Duodenal mucosa (tissue), 2 donors: ENCODE measurements around the gene CCSER1.

Experiments
- H3K27ac ChIP-seq: one replicate; pipeline ENCODE4 v1.7.0; 2013; ENCODE audit warnings: low read depth, low read length
- H3K27me3 ChIP-seq, 2 donors: one replicate each; pipeline ENCODE4 v1.7.0; 2013; ENCODE audit warnings: low read length in 2 of 2, control low read depth in 1 of 2; ENCODE audit not compliant: insufficient read depth in 2 of 2, control insufficient read depth in 1 of 2
- H3K36me3 ChIP-seq, 2 donors: one replicate each; pipeline ENCODE4 v1.7.0; 2013; ENCODE audit warnings: low read length in 2 of 2, control low read depth in 1 of 2; ENCODE audit not compliant: insufficient read depth in 2 of 2, control insufficient read depth in 1 of 2
- H3K4me1 ChIP-seq, 2 donors: one replicate each; pipeline ENCODE4 v1.7.0; 2013; ENCODE audit warnings: low read length in 2 of 2, control low read depth in 1 of 2; ENCODE audit not compliant: insufficient read depth in 2 of 2, control insufficient read depth in 1 of 2
- H3K4me3 ChIP-seq, 2 donors: one replicate each; pipeline ENCODE4 v1.7.0; 2013; ENCODE audit warnings: low read length in 2 of 2, low read depth in 1 of 2
- H3K9ac ChIP-seq, 2 donors: one replicate each; pipeline ENCODE4 v1.7.0; 2013; ENCODE audit warnings: low read length in 2 of 2, low read depth in 1 of 2
- H3K9me3 ChIP-seq, 2 donors: one replicate each; pipeline ENCODE4 v1.7.0; 2013; ENCODE audit warnings: low read length in 2 of 2, control low read depth in 1 of 2; ENCODE audit not compliant: control insufficient read depth in 1 of 2

The CCSER1 gene

DNA sequence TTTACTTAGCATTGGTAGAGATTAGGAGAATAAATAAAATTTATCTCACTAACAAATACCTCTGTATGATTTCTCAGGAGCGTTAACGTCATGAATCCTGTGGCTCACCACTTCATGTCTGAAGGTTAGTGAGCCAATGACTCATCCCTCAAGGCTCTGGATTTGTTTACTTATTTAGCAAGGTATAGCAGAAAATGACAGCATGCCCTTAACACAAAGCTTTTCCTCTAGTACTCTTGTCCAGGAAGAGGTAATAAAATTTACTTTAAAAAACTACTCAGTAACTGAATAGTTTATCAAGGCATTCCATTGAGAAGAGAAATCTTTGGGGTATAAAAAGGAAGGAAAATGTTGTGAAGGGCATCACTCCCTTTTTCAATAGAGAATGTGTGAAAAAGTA is 823.8 kb downstream of the CCSER1 start:
- H3K4me1 ChIP-seq = peaks cover 0 to 14% of the 10 kb centered on the region in 2 donors
- H3K9ac ChIP-seq = no peak overlapping the region
- H3K9me3 ChIP-seq = no peaks in the 10 kb centered on the region
- H3K27me3 ChIP-seq = no peaks in the 10 kb centered on the region
- no peak overlapping the region for H3K27ac ChIP-seq
- H3K4me3 ChIP-seq = no peak overlapping the region
- H3K36me3 ChIP-seq = no peaks in the 10 kb centered on the region

DNA sequence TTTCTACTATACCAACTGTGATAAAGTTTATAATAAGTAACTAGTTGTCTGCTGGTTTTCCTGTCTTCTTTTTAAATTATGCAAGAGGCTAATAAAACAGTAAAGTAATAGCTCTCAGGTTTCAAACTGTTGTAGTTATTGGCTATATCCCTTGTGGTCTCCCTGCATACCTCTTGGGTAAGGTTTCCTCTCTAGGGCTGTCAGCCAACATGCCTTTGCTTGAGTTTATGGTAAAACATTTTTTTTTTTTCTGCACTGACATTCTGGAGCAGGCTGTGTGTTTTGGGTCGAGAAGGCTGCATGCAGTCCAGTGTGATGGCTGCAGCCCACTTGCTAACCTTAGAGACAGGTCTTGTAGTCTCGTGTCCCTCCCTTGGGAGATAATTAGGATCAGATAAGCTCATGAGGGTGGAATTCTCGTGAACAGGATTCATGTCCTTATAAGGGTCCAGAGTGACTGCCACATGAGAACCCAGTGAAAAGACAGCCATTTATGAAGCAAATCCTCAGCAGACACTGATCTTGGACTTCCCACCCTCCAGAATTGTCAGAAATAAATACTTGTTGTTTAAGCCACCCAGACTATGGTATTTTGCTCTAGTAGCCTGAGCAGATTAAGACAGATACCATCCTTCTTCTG is 831.2 kb downstream of the CCSER1 start:
- Histone ChIP-seq H3K9me3 (no peaks in the 10 kb centered on the region), H3K4me3 (no peak overlapping the region), H3K27me3 (no peaks in the 10 kb centered on the region), H3K9ac (no peak overlapping the region), H3K27ac (no peak overlapping the region), H3K4me1 (no peaks in the 10 kb centered on the region), H3K36me3 (no peaks in the 10 kb centered on the region)

- H3K27me3 ChIP-seq = no peaks in the 10 kb centered on the region
- no peaks in the 10 kb centered on the region for H3K36me3 ChIP-seq
- H3K4me3 ChIP-seq = no peak overlapping the region
- H3K27ac ChIP-seq = no peak overlapping the region
- H3K9me3 ChIP-seq = no peaks in the 10 kb centered on the region
- H3K4me1 ChIP-seq = no peaks in the 10 kb centered on the region
- H3K9ac ChIP-seq = no peak overlapping the region
Observed at GRCh38 chr4:90960433-90960832, 833.2 kb downstream of the CCSER1 start.

- Histone ChIP-seq H3K4me3 (no peak overlapping the region), H3K36me3 (no peaks in the 10 kb centered on the region), H3K27me3 (no peaks in the 10 kb centered on the region), H3K9ac (no peak overlapping the region), H3K4me1 (no peaks in the 10 kb centered on the region), H3K9me3 (no peaks in the 10 kb centered on the region), H3K27ac (no peak overlapping the region)
Observed at GRCh38 chr4:90960840-90961239, 833.6 kb downstream of the CCSER1 start.

DNA sequence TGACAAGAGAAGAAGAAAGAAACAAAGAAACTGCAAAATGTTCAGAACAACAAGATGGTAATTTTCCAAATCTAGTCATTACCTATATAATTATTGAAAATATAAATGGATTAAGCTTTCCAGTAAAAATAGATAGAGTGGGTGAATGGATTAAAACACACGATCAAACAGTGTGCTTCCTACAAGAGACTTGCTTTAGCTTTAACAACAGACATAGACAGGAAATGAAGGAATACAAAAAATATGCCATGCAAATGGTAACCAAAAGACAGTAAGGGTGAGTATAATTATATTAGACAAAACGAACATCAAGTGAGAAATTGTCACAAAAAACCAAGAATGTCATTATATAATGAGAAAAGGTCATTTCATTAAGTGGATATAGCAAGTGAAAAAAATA is 842.8 kb downstream of the CCSER1 start:
- H3K36me3 ChIP-seq = no peaks in the 10 kb centered on the region
- no peaks in the 10 kb centered on the region for H3K9me3 ChIP-seq
- H3K9ac ChIP-seq = no peak overlapping the region
- no peaks in the 10 kb centered on the region for H3K4me1 ChIP-seq
- H3K27me3 ChIP-seq = no peaks in the 10 kb centered on the region
- no peak overlapping the region for H3K4me3 ChIP-seq
- H3K27ac ChIP-seq = no peak overlapping the region

- Histone ChIP-seq H3K4me1 (no peaks in the 10 kb centered on the region), H3K27ac (no peak overlapping the region), H3K27me3 (no peaks in the 10 kb centered on the region), H3K4me3 (no peak overlapping the region), H3K9ac (no peak overlapping the region), H3K36me3 (no peaks in the 10 kb centered on the region), H3K9me3 (no peaks in the 10 kb centered on the region)
Observed at GRCh38 chr4:90977726-90978125, 850.5 kb downstream of the CCSER1 start.

DNA sequence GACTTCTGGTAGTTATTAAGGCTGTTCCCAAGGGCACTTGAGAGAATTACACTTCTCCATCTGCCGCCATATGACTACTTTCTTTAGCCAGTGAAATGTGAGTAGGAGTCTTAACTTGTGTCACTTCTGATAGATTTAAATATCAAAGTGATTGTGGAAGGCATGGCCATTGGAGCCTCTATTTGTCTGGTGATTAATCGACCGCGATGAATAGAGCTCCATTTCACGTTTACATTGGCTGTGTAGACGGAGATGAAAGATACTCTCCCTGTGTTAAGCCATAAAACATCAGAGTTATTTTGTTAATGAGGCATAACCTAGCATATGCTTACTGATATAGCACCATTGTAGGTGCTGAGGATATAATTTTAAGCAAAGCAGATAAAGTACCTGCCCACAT is 852.4 kb downstream of the CCSER1 start:
- H3K4me3 ChIP-seq = no peak overlapping the region
- H3K27me3 ChIP-seq = no peaks in the 10 kb centered on the region
- H3K27ac ChIP-seq = no peak overlapping the region
- H3K4me1 ChIP-seq = no peaks in the 10 kb centered on the region
- no peaks in the 10 kb centered on the region for H3K36me3 ChIP-seq
- H3K9ac ChIP-seq = no peak overlapping the region
- no peaks in the 10 kb centered on the region for H3K9me3 ChIP-seq

GRCh38 chr4:90982813-90983212 is 855.6 kb downstream of the CCSER1 start:
- H3K27ac ChIP-seq = no peak overlapping the region
- H3K9me3 ChIP-seq = no peaks in the 10 kb centered on the region
- H3K4me3 ChIP-seq = no peak overlapping the region

GRCh38 chr4:90990284-90990683 is 863.1 kb downstream of the CCSER1 start:
- no peaks in the 10 kb centered on the region for H3K9me3 ChIP-seq
- no peak overlapping the region for H3K27ac ChIP-seq
- H3K9ac ChIP-seq = no peak overlapping the region
- H3K4me3 ChIP-seq = no peak overlapping the region
- no peaks in the 10 kb centered on the region for H3K36me3 ChIP-seq
- no peaks in the 10 kb centered on the region for H3K4me1 ChIP-seq
- H3K27me3 ChIP-seq = no peaks in the 10 kb centered on the region

More at GRCh38 chr4:90982813-90983212, 855.6 kb downstream of the CCSER1 start:
- no peaks in the 10 kb centered on the region for H3K27me3 ChIP-seq
- no peaks in the 10 kb centered on the region for H3K4me1 ChIP-seq
- no peaks in the 10 kb centered on the region for H3K36me3 ChIP-seq
- H3K9ac ChIP-seq = no peak overlapping the region

DNA sequence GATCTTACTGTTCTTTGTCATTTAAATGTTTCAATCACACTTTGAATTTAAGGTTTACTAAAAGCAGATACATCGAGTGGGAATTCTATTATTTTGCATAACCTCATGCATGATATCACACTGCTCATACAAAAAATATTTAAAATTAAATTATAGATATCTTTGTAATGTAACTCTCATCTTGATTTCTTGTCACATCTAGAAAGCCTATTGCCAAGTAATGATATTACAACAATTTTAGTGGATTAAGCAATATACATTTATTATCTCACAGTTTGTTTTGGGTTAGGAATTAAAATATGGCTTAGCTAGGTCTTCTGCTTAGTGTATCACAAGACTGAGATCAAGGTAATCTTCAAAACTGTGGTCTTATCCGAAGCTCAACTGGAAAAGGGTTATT is 865.0 kb downstream of the CCSER1 start:
- no peaks in the 10 kb centered on the region for H3K4me1 ChIP-seq
- H3K9ac ChIP-seq = no peak overlapping the region
- no peaks in the 10 kb centered on the region for H3K36me3 ChIP-seq
- H3K27me3 ChIP-seq = no peaks in the 10 kb centered on the region
- no peak overlapping the region for H3K27ac ChIP-seq
- no peak overlapping the region for H3K4me3 ChIP-seq
- no peaks in the 10 kb centered on the region for H3K9me3 ChIP-seq
